Heart right ventricle (tissue), 16 donors: ENCODE results near the gene MRM2. TPM values are rescaled to one million over a fixed set of nuclear protein-coding genes. Genes with fewer than 3 reads are reported as not detected.
A peak's percentile ranks its signal among the peaks of the same experiment; 100 is the strongest.

Source experiments
- ATAC-seq, 8 donors: fragments of 200-7000 bp; cut with Tn5 transposase; one replicate each; pipeline ENCODE4 v1.9.1; 2020; ENCODE audit warnings: mild to moderate bottlenecking in 8 of 8, moderate library complexity in 8 of 8, moderate number of reproducible peaks in 1 of 8
- DNase-seq, 2 donors: peaks; one replicate each; pipeline ENCODE4 v3.0.0-alpha.2; 2020
- H3K27ac ChIP-seq, 10 donors: fragments of 200-600 bp; sonication (generic) in 2 of 10; one replicate each; pipeline versions ENCODE4 v1.5.0 to v1.8.0; 2020 to 2022; ENCODE audit warnings: mild to moderate bottlenecking in 3 of 10
- H3K27me3 ChIP-seq, 7 donors: fragments of 200-600 bp; one replicate each; pipeline ENCODE4 v1.8.0; 2021 to 2022; ENCODE audit warnings: mild to moderate bottlenecking in 2 of 7
- H3K36me3 ChIP-seq, 9 donors: fragments of 200-600 bp; sonication (generic) in 1 of 9; one replicate each; pipeline versions ENCODE4 v1.5.0 to v1.8.0; 2020 to 2022; ENCODE audit warnings: mild to moderate bottlenecking in 2 of 9
- H3K4me1 ChIP-seq, 9 donors: fragments of 200-600 bp; sonication (generic) in 1 of 9; one replicate each; pipeline versions ENCODE4 v1.5.0 to v1.8.0; 2020 to 2022; ENCODE audit warnings: mild to moderate bottlenecking in 4 of 9
- H3K4me3 ChIP-seq, 10 donors: fragments of 200-600 bp; sonication (generic) in 2 of 10; one replicate each; pipeline versions ENCODE4 v1.5.0 to v1.8.0; 2020 to 2022; ENCODE audit warnings: mild to moderate bottlenecking in 7 of 10, moderate library complexity in 2 of 10
- H3K9me3 ChIP-seq, 11 donors: fragments of 200-600 bp in 10 of 11; sonication (generic) in 2 of 11; one replicate each; pipeline versions ENCODE4 v1.5.0 to v1.8.0; 2013 to 2022; ENCODE audit warnings: mild to moderate bottlenecking in 2 of 11, control low read depth in 1 of 11, moderate library complexity in 1 of 11
- CTCF ChIP-seq, 9 donors: fragments of 200-600 bp; sonication (generic) in 2 of 9; IDR thresholded peaks; one replicate each; pipeline versions ENCODE4 v1.5.0 to v1.8.0; 2021 to 2022; ENCODE audit warnings: antibody characterized with exemption in 9 of 9, mild to moderate bottlenecking in 5 of 9, moderate library complexity in 1 of 9
- WGBS, 2 donors: extraction: QIAGEN DNeasy Blood & Tissue Kit; methylation state at CpG; one replicate each; pipeline ENCODE4 v1.1.7; 2013; ENCODE audit warnings: inconsistent platforms in 1 of 2; 5-methylcytosine and 5-hydroxymethylcytosine counted together
- intact Hi-C, 10 donors: fragments of 100-400 bp; cut with DNase I; formaldehyde crosslinking; loops; one replicate each; pipeline versions ENCODE4 v1.11.1 to v1.14.2; 2022
- polyA plus RNA-seq, 2 donors: library from polyadenylated mRNA; stranded (reverse); fragments of 200-250 nt; gene quantifications; one replicate each; pipeline ENCODE4 v1.2.3, GENCODE V29; 2013
- total RNA-seq, 10 donors: library from RNA; stranded (reverse); fragmentation: NEBNext Ultra II Directional in 3 of 10; extraction: Animal tissue kit (Norgen Biotek cat#: 25700) in 3 of 10; gene quantifications; one replicate each; pipeline versions ENCODE4 v1.2.1 to v1.2.4, GENCODE V29; 2021 to 2023
- donor health status: Arrhythmogenic right ventricular cardiomyopathy.
- donor health status: ischemic (EF 13 %, LVEDD 7.1; RV severe dilation, severe dysfunction).
- donor health status: healthy with polysubstance abuse.
- donor health status: DM: no; HTN: yes; CAD: no.
- donor health status: DM: no; HTN: no; CAD: no.
- donor health status: ischemic (EF 25% LVEDD 6.9; RV normal size, moderate dysfunction).
- donor health status: ischemic (EF 25% LVEDD 5.7; RV mildly dilated, moderate dysfunction).
- donor health status: healthy.
- donor health status: DM: yes; HTN: yes; CAD: no.
- donor health status: Ischemic cardiomyopathy.
- donor health status: ischemic (EF 35%, LVEDD 5.7; RV mildly dilated, moderate dysfunction).
- donor health status: nonischemic (EF 11% LVEDD 7.7; RV severe dilation, severe dysfunction).
- donor health status: DM: yes; HTN: yes; CAD: no.
- donor health status: PGD.
- donor health status: ischemic (EF 29% LVEDD 5.4; RV normal size, mild dysfunction).
- donor health status: nonischemic (EF 23%, LVEDD 6.1; RV moderate dilation, normal function).

The MRM2 gene
- total and polyA plus RNA-seq, 12 donors = 14.2 to 25.0 (median 19.6) TPM

- Histone ChIP-seq H3K36me3 (peaks cover 0 to 63% (median 7%) of the 10 kb centered on the region in 9 donors), H3K27ac (peak overlapping the region in 6 of 10 donors; percentile 19 to 86 (median 36)), H3K4me1 (peaks cover 3 to 41% (median 21%) of the 10 kb centered on the region in 9 donors), H3K9me3 (no peaks in the 10 kb centered on the region), H3K27me3 (no peaks in the 10 kb centered on the region), H3K4me3 (no peak overlapping the region)
- DNase-seq (peak in 1 of 2 donors; percentile 34), ATAC-seq (no peak)
- WGBS, 2 donors = 86 to 88% methylated on average over 12 of the region's 12 CpGs
- intact Hi-C loops = no loop called here
- no peak for TF ChIP-seq CTCF (IDR thresholded peaks at IDR 0.05)
These were observed 4.8 kb downstream of the MRM2 start for GRCh38 chr7:2237109-2237602.

- intact Hi-C loops = loop anchor here in 1 of 10 donors (5.0 kb wide), 1 partner anchor 118 kb away; the partner anchor contains the start of gene EIF3B
- no peaks in the 10 kb centered on the region for H3K9me3 ChIP-seq
- TF ChIP-seq CTCF (IDR thresholded peaks at IDR 0.05) = no peak
- H3K36me3 ChIP-seq = peaks cover 0 to 67% (median 7%) of the 10 kb centered on the region in 9 donors
- DNase-seq = no peak
- H3K4me1 ChIP-seq = peaks cover 8 to 46% (median 27%) of the 10 kb centered on the region in 9 donors
- 66 to 68% methylated on average over 3 of the region's 3 CpGs for WGBS, 2 donors
- H3K27ac ChIP-seq = no peak overlapping the region
- no peak for ATAC-seq
- no peak overlapping the region for H3K4me3 ChIP-seq
- H3K27me3 ChIP-seq = no peaks in the 10 kb centered on the region
These were observed 8.1 kb downstream of the MRM2 start for GRCh38 chr7:2233926-2234325.

- intact Hi-C loops = loop anchor here in 1 of 10 donors (5.0 kb wide), 1 partner anchor 119 kb away; the partner anchor contains the start of gene EIF3B
- Histone ChIP-seq H3K4me1 (peaks cover 8 to 43% (median 27%) of the 10 kb centered on the region in 9 donors), H3K27me3 (no peaks in the 10 kb centered on the region), H3K9me3 (no peaks in the 10 kb centered on the region), H3K27ac (peak within 1 kb of the TSS in 9 of 10 donors; percentile 30 to 88 (median 81)), H3K36me3 (peaks cover 0 to 65% (median 7%) of the 10 kb centered on the region in 9 donors), H3K4me3 (peak within 1 kb of the TSS; percentile 75 to 100 (median 93))
- DNase-seq (peak; percentile 91 to 94), ATAC-seq (peak; percentile 89 to 96 (median 94))
- 0 to 1% methylated on average over 43 to 63 of the region's 63 CpGs for WGBS, 2 donors
- no peak for TF ChIP-seq CTCF (IDR thresholded peaks at IDR 0.05)
These were observed 9.1 kb downstream of the MRM2 start, which contains the start of gene MAD1L1 for GRCh38 chr7:2232766-2233520. TSS of gene MAD1L1 (minus strand) at chr7:2232945. CDS start at chr7:2230133, 2,812 bp downstream.

GRCh38 chr7:2231992-2232765 is 9.8 kb downstream of the MRM2 start:
- peak overlapping the region in 9 of 10 donors; percentile 30 to 88 (median 81) for H3K27ac ChIP-seq
- peak overlapping the region; percentile 75 to 100 (median 93) for H3K4me3 ChIP-seq
- ATAC-seq (peak in 7 of 8 donors; percentile 2 to 69 (median 19)), DNase-seq (no peak)
- H3K9me3 ChIP-seq = no peaks in the 10 kb centered on the region
- 2% methylated on average over 46 of the region's 46 CpGs for WGBS, 2 donors
- H3K4me1 ChIP-seq = peaks cover 8 to 36% (median 27%) of the 10 kb centered on the region in 9 donors
- no peak for TF ChIP-seq CTCF (IDR thresholded peaks at IDR 0.05)
- H3K36me3 ChIP-seq = peaks cover 0 to 65% (median 5%) of the 10 kb centered on the region in 9 donors
- intact Hi-C loops = loop anchor here in 1 of 10 donors (5.0 kb wide), 1 partner anchor 120 kb away; the partner anchor contains the start of gene EIF3B
- H3K27me3 ChIP-seq = no peaks in the 10 kb centered on the region
